Adrenal gland (tissue), 12 donors: ENCODE measurements around the gene ITIH1. TPM values are rescaled to one million over a fixed set of nuclear protein-coding genes. Genes with fewer than 3 reads are reported as not detected.

Experiments used
- DNase-seq, 7 donors: peaks; one replicate each; pipeline ENCODE4 v3.0.0-alpha.2; 2019 to 2020
- H3K27ac ChIP-seq, 5 donors: fragments of 200-600 bp; sonication (generic) in 4 of 5; 1 replicate in 3 of 5; 2 replicates in 2 of 5; pipeline versions ENCODE4 v1.5.1 to v1.8.0; 2016 to 2020; ENCODE audit warnings: mild to moderate bottlenecking in 1 of 5
- H3K27me3 ChIP-seq: fragments of 200-600 bp; 2 replicates; pipeline ENCODE4 v1.8.0; 2021
- H3K36me3 ChIP-seq, 2 donors: fragments of 200-600 bp; replicated peaks in 1 of 2; 1 replicate in 1 of 2; 2 replicates in 1 of 2; pipeline versions ENCODE4 v1.5.1 to v1.8.0; 2018 to 2022
- H3K4me1 ChIP-seq, 2 donors: fragments of 200-600 bp; replicated peaks in 1 of 2; 1 replicate in 1 of 2; 2 replicates in 1 of 2; pipeline versions ENCODE4 v1.5.1 to v1.8.0; 2018 to 2021
- H3K4me3 ChIP-seq, 4 donors: fragments of 200-600 bp; sonication (generic) in 3 of 4; one replicate each; pipeline ENCODE4 v1.5.1; 2016 to 2018
- H3K9me3 ChIP-seq, 3 donors: fragments of 200-600 bp; sonication (generic) in 1 of 3; replicated peaks in 1 of 3; 1 replicate in 2 of 3; 2 replicates in 1 of 3; pipeline versions ENCODE4 v1.5.1 to v1.8.0; 2016 to 2021
- CTCF ChIP-seq, 6 experiments: fragments of 450-650 bp in 4 of 6; fragments of 200-600 bp in 2 of 6; sonication (generic) in 1 of 6; IDR thresholded peaks; 1 replicate in 5 of 6; 2 replicates in 1 of 6; pipeline versions ENCODE4 v1.5.1 to v1.8.0; 2016 to 2021; ENCODE audit warnings: antibody characterized with exemption in 6 of 6, mild to moderate bottlenecking in 2 of 6, moderate library complexity in 1 of 6
- POLR2A ChIP-seq, 2 donors: fragments of 450-650 bp; IDR thresholded peaks; one replicate each; pipeline ENCODE4 v1.6.1; 2017; ENCODE audit warnings: antibody characterized with exemption in 2 of 2, mild to moderate bottlenecking in 2 of 2, moderate library complexity in 1 of 2
- WGBS, 4 donors: extraction: QIAGEN DNeasy Blood & Tissue Kit in 2 of 4; methylation state at CpG; one replicate each; pipeline versions ENCODE4 v1.1.5 to v1.1.7; 2013 to 2017; 5-methylcytosine and 5-hydroxymethylcytosine counted together
- intact Hi-C, 2 donors: fragments of 100-400 bp; cut with DNase I; formaldehyde crosslinking; loops; one replicate each; pipeline versions ENCODE4 v1.14.1 to v1.15.0; 2022 to 2023
- polyA plus RNA-seq, 3 donors: library from polyadenylated mRNA; stranded (reverse); fragments of 200-250 nt in 2 of 3; fragments of 350-450 nt in 1 of 3; fragmentation: Illumina TruSeq in 1 of 3; extraction: RNeasy Lipid Tissue Mini Kit (QIAGEN cat#74804) in 1 of 3; gene quantifications; one replicate each; pipeline ENCODE4 v1.2.3, GENCODE V29; 2013 to 2014
- total RNA-seq, 9 donors: library from RNA; depleted of rRNA in 4 of 9; stranded (reverse); fragments of >200 nt in 4 of 9; fragments of 120-200 nt in 1 of 9; fragmentation: NEBNext Ultra II Directional in 1 of 9; extraction: Animal tissue kit (Norgen Biotek cat#: 25700) in 1 of 9; gene quantifications; one replicate each; pipeline versions ENCODE4 v1.1.0 to v1.2.4, GENCODE V29; 2013 to 2023
- donor health status: healthy with polysubstance abuse.
- donor health status: Bipolar disorder and iron deficiency.
- donor health status: DM: yes; HTN: yes; CAD: no.
- donor health status: DM: no; HTN: no; CAD: no.
- donor health status: DM: no; HTN: no; CAD: no.
- donor health status: DM: yes; HTN: yes; CAD: no.

Gene ITIH1
- total and polyA plus RNA-seq, 12 donors, result 0.28 to 1.9 (median 0.50) TPM; not detected in 4

GRCh38 chr3:52782412-52783210 lies 5.2 kb downstream of the ITIH1 start:
- DNase-seq, result peak in 1 of 7 donors; percentile 3
- TF ChIP-seq POLR2A (IDR thresholded peaks at IDR 0.05) (no peak), CTCF (IDR thresholded peaks at IDR 0.05) (no peak)
- Histone ChIP-seq H3K27me3 (no peaks in the 10 kb centered on the region), H3K27ac (no peak overlapping the region), H3K9me3 (no peaks in the 10 kb centered on the region), H3K4me1 (no peaks in the 10 kb centered on the region), H3K4me3 (no peak overlapping the region), H3K36me3 (no peaks in the 10 kb centered on the region)
- WGBS, 4 donors, result 51 to 74% (median 70%) methylated on average over 8 to 12 of the region's 12 CpGs
- intact Hi-C loops, result no loop called here

- WGBS, 4 donors, result 74 to 86% (median 81%) methylated on average over 1 to 3 of the region's 3 CpGs
- Histone ChIP-seq H3K27me3 (no peaks in the 10 kb centered on the region), H3K4me1 (no peaks in the 10 kb centered on the region), H3K4me3 (no peak overlapping the region), H3K9me3 (no peaks in the 10 kb centered on the region), H3K36me3 (no peaks in the 10 kb centered on the region), H3K27ac (no peak overlapping the region)
- TF ChIP-seq CTCF (IDR thresholded peaks at IDR 0.05) (no peak), POLR2A (IDR thresholded peaks at IDR 0.05) (no peak)
- no peak for DNase-seq
- intact Hi-C loops, result no loop called here
Observed at GRCh38 chr3:52783211-52783555, 5.8 kb downstream of the ITIH1 start.

GRCh38 chr3:52784021-52784621 lies 6.7 kb downstream of the ITIH1 start:
- DNase-seq, result no peak
- no peak overlapping the region for H3K4me3 ChIP-seq
- no peaks in the 10 kb centered on the region for H3K27me3 ChIP-seq
- no peak overlapping the region for H3K27ac ChIP-seq
- no peaks in the 10 kb centered on the region for H3K4me1 ChIP-seq
- 53 to 89% (median 82%) methylated on average over 5 to 18 of the region's 18 CpGs for WGBS, 4 donors
- no peaks in the 10 kb centered on the region for H3K36me3 ChIP-seq
- H3K9me3 ChIP-seq, result no peaks in the 10 kb centered on the region
- intact Hi-C loops, result no loop called here
- TF ChIP-seq POLR2A (IDR thresholded peaks at IDR 0.05), result no peak
- TF ChIP-seq CTCF (IDR thresholded peaks at IDR 0.05), result no peak

- WGBS, 4 donors, result 79 to 83% (median 81%) methylated on average over 5 of the region's 5 CpGs
- TF ChIP-seq POLR2A (IDR thresholded peaks at IDR 0.05), result no peak
- no peak for TF ChIP-seq CTCF (IDR thresholded peaks at IDR 0.05)
Observed at GRCh38 chr3:52784931-52785590, 7.7 kb downstream of the ITIH1 start.

More at GRCh38 chr3:52784931-52785590, 7.7 kb downstream of the ITIH1 start:
- no peaks in the 10 kb centered on the region for H3K4me1 ChIP-seq
- H3K4me3 ChIP-seq, result no peak overlapping the region
- no peaks in the 10 kb centered on the region for H3K27me3 ChIP-seq
- intact Hi-C loops, result no loop called here
- H3K36me3 ChIP-seq, result no peaks in the 10 kb centered on the region
- DNase-seq, result no peak
- no peaks in the 10 kb centered on the region for H3K9me3 ChIP-seq
- H3K27ac ChIP-seq, result no peak overlapping the region
